K562 (cell line): ENCODE data around the gene MCCD1. TPM values are rescaled to one million over a fixed set of nuclear protein-coding genes. Genes with fewer than 3 reads are reported as not detected.

Experiments
- ATF7 ChIP-seq: fragments of 450-650 bp; IDR thresholded peaks from 2 replicates; pipeline ENCODE4 v1.7.1; 2014; ENCODE audit warnings: mild to moderate bottlenecking, moderate library complexity
- ELF4 ChIP-seq: fragments of 450-650 bp; formaldehyde crosslinking; IDR thresholded peaks from 2 replicates; pipeline ENCODE4 v1.4.0; 2022; ENCODE audit warnings: missing genetic modification characterization
- IFI16 ChIP-seq: fragments of 250-450 bp; sonication (Bioruptor Pico); IDR thresholded peaks from 2 replicates; pipeline ENCODE4 v2.1.2; 2022; ENCODE audit warnings: mild to moderate bottlenecking, inconsistent platforms
- KLF13 ChIP-seq: fragments of 450-650 bp; IDR thresholded peaks from 2 replicates; pipeline ENCODE4 v1.6.1; 2016; ENCODE audit warnings: missing genetic modification characterization, low read depth, mild to moderate bottlenecking, missing compliant biosample characterization, moderate library complexity, borderline replicate concordance
- PCBP2 ChIP-seq: fragments of 200-400 bp; formaldehyde crosslinking; IDR thresholded peaks from 2 replicates; pipeline ENCODE4 v1.6.1; 2018; ENCODE audit warnings: low read length, low read depth, mild to moderate bottlenecking, moderate library complexity; ENCODE audit not compliant: poor library complexity, severe bottlenecking
- PTTG1 ChIP-seq: fragments of 450-650 bp; IDR thresholded peaks from 2 replicates; pipeline ENCODE4 v1.6.1; 2016; ENCODE audit warnings: low read depth, mild to moderate bottlenecking, missing genetic modification characterization, missing compliant biosample characterization
- ZNF830 ChIP-seq: fragments of 250-450 bp; sonication (Bioruptor Pico); IDR thresholded peaks from 2 replicates; pipeline ENCODE4 v1.5.0; 2021; ENCODE audit warnings: mild to moderate bottlenecking
- polyA plus RNA-seq, 8 experiments: library from polyadenylated mRNA; depleted of rRNA in 4 of 8; stranded (reverse) in 5 of 8; unstranded in 3 of 8; fragments of >200 nt; fragmentation: Nextera tagmentation in 2 of 8; fragmentation: Illumina TruSeq in 1 of 8; extraction: Ambion mirVana in 2 of 8; extraction: Trizol in 1 of 8; gene quantifications; 2 replicates each; pipeline versions ENCODE4 v1.2.1 to v1.2.3, GENCODE V29; 2011 to 2014; ENCODE audit warnings: inconsistent platforms in 1 of 8, missing spikeins in 1 of 8
- total RNA-seq, 7 experiments: library from RNA; depleted of rRNA in 6 of 7; stranded (reverse); fragments of >200 nt in 6 of 7; fragmentation: Illumina TruSeq in 2 of 7; extraction: Trizol in 2 of 7; gene quantifications; 2 replicates each; pipeline versions ENCODE4 v1.2.1 to v1.2.3, GENCODE V29; 2011 to 2021; ENCODE audit warnings: low replicate concordance in 1 of 7
- TF ChIP-seq, protein P1 (sequence below), 2 experiments: fragments of 450-650 bp; IDR thresholded peaks; 2 replicates each; pipeline ENCODE4 v1.6.1; 2018; ENCODE audit warnings: mild to moderate bottlenecking in 2 of 2, low read depth in 1 of 2; ENCODE audit not compliant: partially characterized antibody in 2 of 2
- TF ChIP-seq, protein P2 (sequence below), 3 experiments: fragments of 200-800 bp in 1 of 3; sonication (Bioruptor generic) in 1 of 3; sonication (generic) in 1 of 3; formaldehyde crosslinking in 1 of 3; IDR thresholded peaks; 2 replicates each; pipeline versions ENCODE4 v1.6.1 to v1.8.0; 2016 to 2022; ENCODE audit warnings: mild to moderate bottlenecking in 2 of 3, missing compliant biosample characterization in 2 of 3, missing genetic modification characterization in 2 of 3, missing genetic modification reagents in 1 of 3
- TF ChIP-seq, protein P3 (sequence below): sonication (generic); formaldehyde crosslinking; IDR thresholded peaks from 2 replicates; pipeline ENCODE4 v1.8.0; 2022; ENCODE audit warnings: mild to moderate bottlenecking, missing genetic modification reagents
- TF ChIP-seq, protein P4 (sequence below): fragments of 450-650 bp; IDR thresholded peaks from 2 replicates; pipeline ENCODE4 v1.6.1; 2017; ENCODE audit warnings: mild to moderate bottlenecking, moderate library complexity

Gene MCCD1
- total and polyA plus RNA-seq, 9 of the 15 experiments (the other 6 are each of a cell fraction or from before 2014, with no cell fraction given): not detected

GRCh38 chr6:31546958-31547726 is 18.4 kb downstream of the MCCD1 start, which contains the start of gene NFKBIL1 (continued):
- TF ChIP-seq ATF7: peak; percentile 84
- TF ChIP-seq ZNF830 (CRISPR knock-in tag): no peak
- no peak for TF ChIP-seq PTTG1 (tag)
- TF ChIP-seq, protein P1, sequence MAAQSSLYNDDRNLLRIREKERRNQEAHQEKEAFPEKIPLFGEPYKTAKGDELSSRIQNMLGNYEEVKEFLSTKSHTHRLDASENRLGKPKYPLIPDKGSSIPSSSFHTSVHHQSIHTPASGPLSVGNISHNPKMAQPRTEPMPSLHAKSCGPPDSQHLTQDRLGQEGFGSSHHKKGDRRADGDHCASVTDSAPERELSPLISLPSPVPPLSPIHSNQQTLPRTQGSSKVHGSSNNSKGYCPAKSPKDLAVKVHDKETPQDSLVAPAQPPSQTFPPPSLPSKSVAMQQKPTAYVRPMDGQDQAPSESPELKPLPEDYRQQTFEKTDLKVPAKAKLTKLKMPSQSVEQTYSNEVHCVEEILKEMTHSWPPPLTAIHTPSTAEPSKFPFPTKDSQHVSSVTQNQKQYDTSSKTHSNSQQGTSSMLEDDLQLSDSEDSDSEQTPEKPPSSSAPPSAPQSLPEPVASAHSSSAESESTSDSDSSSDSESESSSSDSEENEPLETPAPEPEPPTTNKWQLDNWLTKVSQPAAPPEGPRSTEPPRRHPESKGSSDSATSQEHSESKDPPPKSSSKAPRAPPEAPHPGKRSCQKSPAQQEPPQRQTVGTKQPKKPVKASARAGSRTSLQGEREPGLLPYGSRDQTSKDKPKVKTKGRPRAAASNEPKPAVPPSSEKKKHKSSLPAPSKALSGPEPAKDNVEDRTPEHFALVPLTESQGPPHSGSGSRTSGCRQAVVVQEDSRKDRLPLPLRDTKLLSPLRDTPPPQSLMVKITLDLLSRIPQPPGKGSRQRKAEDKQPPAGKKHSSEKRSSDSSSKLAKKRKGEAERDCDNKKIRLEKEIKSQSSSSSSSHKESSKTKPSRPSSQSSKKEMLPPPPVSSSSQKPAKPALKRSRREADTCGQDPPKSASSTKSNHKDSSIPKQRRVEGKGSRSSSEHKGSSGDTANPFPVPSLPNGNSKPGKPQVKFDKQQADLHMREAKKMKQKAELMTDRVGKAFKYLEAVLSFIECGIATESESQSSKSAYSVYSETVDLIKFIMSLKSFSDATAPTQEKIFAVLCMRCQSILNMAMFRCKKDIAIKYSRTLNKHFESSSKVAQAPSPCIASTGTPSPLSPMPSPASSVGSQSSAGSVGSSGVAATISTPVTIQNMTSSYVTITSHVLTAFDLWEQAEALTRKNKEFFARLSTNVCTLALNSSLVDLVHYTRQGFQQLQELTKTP (IDR thresholded peaks at IDR 0.05; ENCODE audit: low read depth in 1 of 2, partially characterized antibody in 2 of 2): peak; percentile 42 to 60
- 0 out of 2 replicates have a peak, but pooled peaks have one; percentile 65 for TF ChIP-seq ELF4 (CRISPR knock-in tag)
- TF ChIP-seq, protein P2, sequence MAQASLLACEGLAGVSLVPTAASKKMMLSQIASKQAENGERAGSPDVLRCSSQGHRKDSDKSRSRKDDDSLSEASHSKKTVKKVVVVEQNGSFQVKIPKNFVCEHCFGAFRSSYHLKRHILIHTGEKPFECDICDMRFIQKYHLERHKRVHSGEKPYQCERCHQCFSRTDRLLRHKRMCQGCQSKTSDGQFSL (CRISPR knock-in tag; IDR thresholded peaks at IDR 0.05): peak; percentile 53; the same call in 1 of the 2 replicates
- TF ChIP-seq, protein P2 (tag; IDR thresholded peaks at IDR 0.05): no peak; a peak in 1 of 4 replicates
- TF ChIP-seq KLF13 (tag): peak; percentile 85
- TF ChIP-seq PCBP2: no peak
- TF ChIP-seq, protein P3, sequence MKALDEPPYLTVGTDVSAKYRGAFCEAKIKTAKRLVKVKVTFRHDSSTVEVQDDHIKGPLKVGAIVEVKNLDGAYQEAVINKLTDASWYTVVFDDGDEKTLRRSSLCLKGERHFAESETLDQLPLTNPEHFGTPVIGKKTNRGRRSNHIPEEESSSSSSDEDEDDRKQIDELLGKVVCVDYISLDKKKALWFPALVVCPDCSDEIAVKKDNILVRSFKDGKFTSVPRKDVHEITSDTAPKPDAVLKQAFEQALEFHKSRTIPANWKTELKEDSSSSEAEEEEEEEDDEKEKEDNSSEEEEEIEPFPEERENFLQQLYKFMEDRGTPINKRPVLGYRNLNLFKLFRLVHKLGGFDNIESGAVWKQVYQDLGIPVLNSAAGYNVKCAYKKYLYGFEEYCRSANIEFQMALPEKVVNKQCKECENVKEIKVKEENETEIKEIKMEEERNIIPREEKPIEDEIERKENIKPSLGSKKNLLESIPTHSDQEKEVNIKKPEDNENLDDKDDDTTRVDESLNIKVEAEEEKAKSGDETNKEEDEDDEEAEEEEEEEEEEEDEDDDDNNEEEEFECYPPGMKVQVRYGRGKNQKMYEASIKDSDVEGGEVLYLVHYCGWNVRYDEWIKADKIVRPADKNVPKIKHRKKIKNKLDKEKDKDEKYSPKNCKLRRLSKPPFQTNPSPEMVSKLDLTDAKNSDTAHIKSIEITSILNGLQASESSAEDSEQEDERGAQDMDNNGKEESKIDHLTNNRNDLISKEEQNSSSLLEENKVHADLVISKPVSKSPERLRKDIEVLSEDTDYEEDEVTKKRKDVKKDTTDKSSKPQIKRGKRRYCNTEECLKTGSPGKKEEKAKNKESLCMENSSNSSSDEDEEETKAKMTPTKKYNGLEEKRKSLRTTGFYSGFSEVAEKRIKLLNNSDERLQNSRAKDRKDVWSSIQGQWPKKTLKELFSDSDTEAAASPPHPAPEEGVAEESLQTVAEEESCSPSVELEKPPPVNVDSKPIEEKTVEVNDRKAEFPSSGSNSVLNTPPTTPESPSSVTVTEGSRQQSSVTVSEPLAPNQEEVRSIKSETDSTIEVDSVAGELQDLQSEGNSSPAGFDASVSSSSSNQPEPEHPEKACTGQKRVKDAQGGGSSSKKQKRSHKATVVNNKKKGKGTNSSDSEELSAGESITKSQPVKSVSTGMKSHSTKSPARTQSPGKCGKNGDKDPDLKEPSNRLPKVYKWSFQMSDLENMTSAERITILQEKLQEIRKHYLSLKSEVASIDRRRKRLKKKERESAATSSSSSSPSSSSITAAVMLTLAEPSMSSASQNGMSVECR (CRISPR knock-in tag): no peak
- TF ChIP-seq, protein P4, sequence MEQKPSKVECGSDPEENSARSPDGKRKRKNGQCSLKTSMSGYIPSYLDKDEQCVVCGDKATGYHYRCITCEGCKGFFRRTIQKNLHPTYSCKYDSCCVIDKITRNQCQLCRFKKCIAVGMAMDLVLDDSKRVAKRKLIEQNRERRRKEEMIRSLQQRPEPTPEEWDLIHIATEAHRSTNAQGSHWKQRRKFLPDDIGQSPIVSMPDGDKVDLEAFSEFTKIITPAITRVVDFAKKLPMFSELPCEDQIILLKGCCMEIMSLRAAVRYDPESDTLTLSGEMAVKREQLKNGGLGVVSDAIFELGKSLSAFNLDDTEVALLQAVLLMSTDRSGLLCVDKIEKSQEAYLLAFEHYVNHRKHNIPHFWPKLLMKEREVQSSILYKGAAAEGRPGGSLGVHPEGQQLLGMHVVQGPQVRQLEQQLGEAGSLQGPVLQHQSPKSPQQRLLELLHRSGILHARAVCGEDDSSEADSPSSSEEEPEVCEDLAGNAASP: no peak
- no peak for TF ChIP-seq IFI16 (CRISPR knock-in tag)
